Measurements from ENCODE around the gene CFAP251.
A peak's percentile ranks its signal among the peaks of the same experiment; 100 is the strongest.

CFAP251 gene

DNA sequence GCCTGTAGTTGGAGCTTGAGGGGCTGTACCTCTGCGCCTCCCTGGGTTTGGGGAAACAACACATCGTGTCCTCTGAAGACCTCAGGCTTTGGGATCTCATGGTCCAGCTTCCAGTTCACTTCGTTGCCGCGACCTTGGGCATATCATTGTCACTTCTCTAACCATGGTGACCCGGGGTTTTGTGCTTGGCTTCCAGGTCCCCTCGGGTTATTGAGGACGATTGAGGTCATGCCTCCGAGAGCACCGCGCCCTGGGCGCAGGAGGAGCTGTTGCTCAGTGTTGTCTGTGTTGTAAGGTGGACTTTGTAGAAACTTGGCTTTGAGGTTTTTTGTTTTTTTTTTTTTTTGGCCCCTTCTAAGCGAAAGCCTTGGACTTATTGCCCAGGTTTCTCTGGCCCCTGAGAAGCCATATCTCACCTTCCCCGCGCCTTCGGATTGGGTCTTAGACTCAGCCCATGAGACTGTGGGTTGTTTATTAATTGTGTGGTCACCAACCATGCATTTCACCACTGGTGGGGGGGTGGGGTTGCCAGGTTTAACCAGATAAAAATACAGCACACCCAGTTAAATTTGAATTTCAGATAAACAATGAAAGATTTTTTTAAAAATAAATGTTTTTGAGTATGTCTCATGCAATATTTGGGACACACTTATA, 105.9 kb downstream of the CFAP251 start:
- no peak overlapping the region for H3K9ac ChIP-seq
- peak overlapping the region; percentile 87 for H3K27ac ChIP-seq
- H3K4me3 ChIP-seq (ENCODE audit: low read depth, low read length), result peak overlapping the region; percentile 76
- peaks cover 38% of the 10 kb centered on the region for H3K79me2 ChIP-seq
- TF ChIP-seq, protein P1, sequence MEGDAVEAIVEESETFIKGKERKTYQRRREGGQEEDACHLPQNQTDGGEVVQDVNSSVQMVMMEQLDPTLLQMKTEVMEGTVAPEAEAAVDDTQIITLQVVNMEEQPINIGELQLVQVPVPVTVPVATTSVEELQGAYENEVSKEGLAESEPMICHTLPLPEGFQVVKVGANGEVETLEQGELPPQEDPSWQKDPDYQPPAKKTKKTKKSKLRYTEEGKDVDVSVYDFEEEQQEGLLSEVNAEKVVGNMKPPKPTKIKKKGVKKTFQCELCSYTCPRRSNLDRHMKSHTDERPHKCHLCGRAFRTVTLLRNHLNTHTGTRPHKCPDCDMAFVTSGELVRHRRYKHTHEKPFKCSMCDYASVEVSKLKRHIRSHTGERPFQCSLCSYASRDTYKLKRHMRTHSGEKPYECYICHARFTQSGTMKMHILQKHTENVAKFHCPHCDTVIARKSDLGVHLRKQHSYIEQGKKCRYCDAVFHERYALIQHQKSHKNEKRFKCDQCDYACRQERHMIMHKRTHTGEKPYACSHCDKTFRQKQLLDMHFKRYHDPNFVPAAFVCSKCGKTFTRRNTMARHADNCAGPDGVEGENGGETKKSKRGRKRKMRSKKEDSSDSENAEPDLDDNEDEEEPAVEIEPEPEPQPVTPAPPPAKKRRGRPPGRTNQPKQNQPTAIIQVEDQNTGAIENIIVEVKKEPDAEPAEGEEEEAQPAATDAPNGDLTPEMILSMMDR (IDR thresholded peaks at IDR 0.05), result no peak
- H3K36me3 ChIP-seq (ENCODE audit: control insufficient read depth, insufficient read depth, low read length), result no peaks in the 10 kb centered on the region
- H3K9me3 ChIP-seq (ENCODE audit: control insufficient read depth, low read length), result no peaks in the 10 kb centered on the region
- H3K4me1 ChIP-seq, result peaks cover 5% of the 10 kb centered on the region
- peak overlapping the region; percentile 82 for H3K4me2 ChIP-seq (ENCODE audit: low read length)
- H2AFZ ChIP-seq, result peak overlapping the region; percentile 72
- H3K27me3 ChIP-seq (ENCODE audit: control insufficient read depth, insufficient read depth, low read length), result no peaks in the 10 kb centered on the region

DNA sequence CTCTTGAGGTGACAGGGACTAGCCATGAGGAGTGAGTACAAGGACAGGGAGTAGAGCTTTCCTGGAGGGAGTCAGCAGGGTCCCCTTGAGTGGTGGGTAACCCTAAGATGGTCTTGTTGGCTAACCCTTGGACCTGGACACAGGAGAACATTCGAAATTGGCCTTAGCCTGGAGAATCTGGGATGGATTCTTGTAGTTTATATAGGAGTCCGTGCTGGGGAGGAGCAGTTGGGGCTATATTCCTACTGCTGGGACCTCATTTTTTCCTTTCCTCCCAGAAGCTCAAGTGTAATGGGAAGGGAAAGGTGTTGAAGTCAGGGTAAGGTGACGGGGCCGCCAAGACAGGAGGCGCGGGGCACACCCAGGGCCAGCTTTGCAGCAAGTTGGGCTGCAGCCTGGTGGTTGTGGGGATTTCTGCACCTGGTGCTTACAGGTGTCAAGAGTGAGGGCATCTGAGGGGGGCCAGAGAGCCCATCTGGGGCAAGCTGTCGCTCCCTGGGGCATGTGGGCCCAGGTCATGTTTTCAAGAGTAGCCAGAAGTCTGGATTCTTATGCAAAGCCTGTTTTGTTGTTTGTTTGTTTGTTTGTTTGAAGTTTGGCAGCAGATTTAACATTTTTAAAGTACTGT, 108.4 kb downstream of the CFAP251 start:
- no peak overlapping the region for H2AFZ ChIP-seq
- no peak overlapping the region for H3K4me2 ChIP-seq (ENCODE audit: low read length)
- TF ChIP-seq, protein P1 (IDR thresholded peaks at IDR 0.05), result no peak
- H3K27ac ChIP-seq, result no peak overlapping the region
- peaks cover 56% of the 10 kb centered on the region for H3K79me2 ChIP-seq
- no peaks in the 10 kb centered on the region for H3K9me3 ChIP-seq (ENCODE audit: control insufficient read depth, low read length)
- H3K9ac ChIP-seq, result no peak overlapping the region
- peaks cover 13% of the 10 kb centered on the region for H3K4me1 ChIP-seq
- no peak overlapping the region for H3K4me3 ChIP-seq (ENCODE audit: low read depth, low read length)
- no peaks in the 10 kb centered on the region for H3K36me3 ChIP-seq (ENCODE audit: control insufficient read depth, insufficient read depth, low read length)
- H3K27me3 ChIP-seq (ENCODE audit: control insufficient read depth, insufficient read depth, low read length), result no peaks in the 10 kb centered on the region

DNA sequence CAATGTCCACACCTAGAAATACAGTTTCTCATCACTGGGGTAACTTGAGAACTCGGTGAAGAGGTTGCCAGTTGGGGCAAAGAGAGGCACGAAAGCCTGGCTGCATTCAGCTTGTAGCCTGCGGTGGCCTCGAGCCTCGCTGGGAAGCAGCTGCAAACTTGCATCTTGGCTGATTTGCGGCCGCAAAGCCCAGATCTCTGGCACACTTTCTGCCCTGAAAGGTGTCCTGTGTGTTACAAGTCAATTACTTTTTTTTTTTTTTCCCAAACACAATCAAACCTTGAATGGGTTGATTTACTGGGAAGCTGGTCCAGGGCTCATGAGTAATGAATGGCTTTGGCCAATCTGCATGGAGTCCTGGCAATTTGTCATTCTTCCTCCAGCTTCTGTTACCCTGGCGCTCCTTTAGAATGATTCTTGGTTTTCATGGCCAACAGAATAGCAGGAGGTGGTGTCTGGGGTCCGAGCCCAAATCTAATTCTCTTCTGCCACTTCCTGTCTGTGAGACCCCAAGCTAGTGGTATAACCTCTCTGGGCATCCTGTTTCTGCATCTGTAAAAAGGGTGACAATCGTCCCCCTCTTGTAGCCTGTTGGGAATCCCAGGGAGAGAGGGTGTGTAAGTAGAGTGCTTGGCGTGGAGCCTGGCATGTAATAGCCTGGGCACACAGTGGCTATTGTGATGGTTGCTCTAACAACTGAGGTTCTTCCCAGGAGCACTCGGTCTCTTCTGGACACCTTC, 109.9 kb downstream of the CFAP251 start:
- Histone ChIP-seq H3K36me3 (ENCODE audit: control insufficient read depth, insufficient read depth, low read length) (no peaks in the 10 kb centered on the region), H3K4me2 (ENCODE audit: low read length) (no peak overlapping the region), H3K79me2 (peaks cover 65% of the 10 kb centered on the region), H3K4me1 (peaks cover 13% of the 10 kb centered on the region), H2AFZ (no peak overlapping the region), H3K27me3 (ENCODE audit: control insufficient read depth, insufficient read depth, low read length) (no peaks in the 10 kb centered on the region), H3K9ac (no peak overlapping the region), H3K4me3 (ENCODE audit: low read depth, low read length) (no peak overlapping the region), H3K27ac (no peak overlapping the region), H3K9me3 (ENCODE audit: control insufficient read depth, low read length) (no peaks in the 10 kb centered on the region)
- TF ChIP-seq, protein P1 (IDR thresholded peaks at IDR 0.05), result no peak

DNA sequence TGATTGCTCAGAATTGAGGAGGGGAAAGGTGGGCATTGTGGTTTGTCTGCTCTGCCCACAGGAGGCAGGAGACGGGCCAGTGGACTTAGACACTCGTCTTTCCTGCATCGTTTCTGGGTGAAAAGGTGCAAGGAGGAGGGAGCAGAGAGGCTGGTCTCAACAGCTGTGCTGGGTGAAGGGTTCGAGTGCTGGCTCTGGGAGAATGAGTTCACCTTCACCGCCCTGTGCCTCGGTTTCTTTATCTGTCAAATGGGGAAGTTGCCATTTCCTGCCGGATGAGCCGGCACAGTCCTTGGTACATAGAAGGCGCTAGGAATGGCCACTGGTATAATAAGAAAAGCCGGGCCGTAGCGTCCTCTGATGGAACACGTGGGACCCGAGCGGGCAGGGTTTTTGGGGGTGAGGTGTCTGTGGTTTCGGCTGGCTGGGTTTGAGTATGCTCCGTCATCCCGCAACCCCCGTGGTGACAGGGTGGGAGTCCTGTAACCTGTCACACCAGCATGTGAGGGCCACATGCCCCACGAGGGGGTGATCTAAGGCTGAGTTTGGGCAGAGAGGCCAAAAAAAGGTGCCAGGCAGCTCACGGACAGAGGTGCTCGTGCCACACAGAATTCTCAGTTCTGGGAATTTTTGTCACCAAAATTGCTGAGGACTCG, 110.6 kb downstream of the CFAP251 start:
- no peak overlapping the region for H2AFZ ChIP-seq
- H3K36me3 ChIP-seq (ENCODE audit: control insufficient read depth, insufficient read depth, low read length), result no peaks in the 10 kb centered on the region
- H3K27ac ChIP-seq, result no peak overlapping the region
- H3K4me3 ChIP-seq (ENCODE audit: low read depth, low read length), result no peak overlapping the region
- H3K27me3 ChIP-seq (ENCODE audit: control insufficient read depth, insufficient read depth, low read length), result no peaks in the 10 kb centered on the region
- H3K4me2 ChIP-seq (ENCODE audit: low read length), result no peak overlapping the region
- no peak overlapping the region for H3K9ac ChIP-seq
- H3K9me3 ChIP-seq (ENCODE audit: control insufficient read depth, low read length), result no peaks in the 10 kb centered on the region
- peaks cover 11% of the 10 kb centered on the region for H3K4me1 ChIP-seq
- peaks cover 64% of the 10 kb centered on the region for H3K79me2 ChIP-seq
- TF ChIP-seq, protein P1 (IDR thresholded peaks at IDR 0.05), result no peak
